Activated T-cell treated with anti-CD3 and anti-CD28 coated beads for 4 hours (primary cell): ENCODE results near the gene HDGFL1.

Experiments
- DNase-seq: peaks from one replicate; pipeline ENCODE4 v3.0.0-alpha.2; 2020

The HDGFL1 gene

DNA sequence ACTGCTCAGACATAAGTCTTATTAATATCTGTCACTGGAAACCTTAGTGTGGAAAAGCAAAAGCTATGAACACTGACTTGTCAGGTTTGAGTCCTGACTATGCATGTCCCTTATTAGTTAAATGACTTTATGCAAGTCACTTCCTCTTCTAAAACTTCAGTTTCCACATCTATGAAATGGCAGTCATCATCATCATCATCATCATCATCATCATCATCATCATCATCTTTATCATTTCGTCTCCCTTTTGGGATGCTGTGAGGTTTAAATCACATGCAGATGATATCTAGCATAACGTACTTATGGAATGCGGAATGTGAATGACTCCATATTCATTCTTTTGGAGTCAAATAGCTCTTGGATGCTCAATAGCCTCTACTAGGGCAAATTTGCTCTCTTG is 24.5 kb downstream of the HDGFL1 start:
- DNase-seq, result no peak

DNA sequence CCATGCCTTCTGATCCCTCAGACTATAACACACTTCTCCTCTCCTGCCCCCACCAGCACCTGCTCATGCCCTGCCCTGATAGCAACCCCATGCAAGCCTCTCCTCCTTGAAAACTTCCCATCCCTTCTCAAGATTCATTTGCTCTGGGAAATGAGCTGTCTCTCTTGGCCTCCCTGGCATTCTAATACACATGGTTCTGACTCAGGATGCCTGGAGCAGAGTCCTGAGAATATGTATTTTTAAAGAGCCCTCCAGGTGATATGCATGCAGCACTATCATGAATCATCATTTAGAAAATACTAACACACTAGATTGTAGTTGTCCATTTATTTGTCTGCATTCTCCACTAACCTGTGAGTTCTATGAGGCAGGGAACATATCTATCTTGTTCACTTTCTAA is 26.6 kb downstream of the HDGFL1 start:
- DNase-seq, result no peak

DNA sequence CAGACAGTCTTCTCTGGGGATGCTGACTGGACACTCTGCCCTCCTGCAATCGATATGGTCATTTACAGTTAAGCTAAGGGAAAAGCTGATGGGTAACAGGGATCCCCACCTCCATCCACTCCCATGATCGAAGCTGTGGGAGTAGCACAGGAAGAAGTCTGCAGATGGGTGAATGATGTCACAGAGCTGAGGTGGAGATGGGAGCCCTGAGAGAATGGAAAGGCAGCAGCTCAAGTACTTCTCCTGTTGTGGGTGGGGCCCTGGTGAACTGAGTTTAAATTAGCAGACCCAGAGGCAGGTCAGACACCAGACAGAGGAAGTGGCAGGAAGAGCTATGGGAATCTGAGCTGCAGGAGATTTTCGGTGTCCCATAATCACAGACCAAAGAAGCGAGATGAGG is 29.0 kb downstream of the HDGFL1 start:
- DNase-seq, result no peak

DNA sequence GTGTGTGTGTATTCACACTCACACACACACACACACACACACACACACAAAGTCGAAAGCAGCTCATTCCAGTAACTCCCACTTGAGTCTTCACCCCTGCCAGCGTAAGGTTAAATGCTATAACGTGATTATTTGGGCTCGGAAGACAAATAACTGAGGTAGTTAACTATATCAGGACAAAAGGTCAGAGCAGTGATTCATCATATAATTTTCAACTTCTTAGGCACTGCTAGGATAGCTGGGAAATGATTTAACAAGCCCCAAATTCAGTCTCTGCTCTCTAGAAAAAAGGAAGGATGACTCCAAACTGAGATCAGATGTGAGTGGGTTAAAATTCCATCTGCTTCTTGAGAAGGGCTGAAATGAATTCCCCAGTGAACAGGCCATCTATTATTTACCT is 30.7 kb downstream of the HDGFL1 start:
- no peak for DNase-seq

DNA sequence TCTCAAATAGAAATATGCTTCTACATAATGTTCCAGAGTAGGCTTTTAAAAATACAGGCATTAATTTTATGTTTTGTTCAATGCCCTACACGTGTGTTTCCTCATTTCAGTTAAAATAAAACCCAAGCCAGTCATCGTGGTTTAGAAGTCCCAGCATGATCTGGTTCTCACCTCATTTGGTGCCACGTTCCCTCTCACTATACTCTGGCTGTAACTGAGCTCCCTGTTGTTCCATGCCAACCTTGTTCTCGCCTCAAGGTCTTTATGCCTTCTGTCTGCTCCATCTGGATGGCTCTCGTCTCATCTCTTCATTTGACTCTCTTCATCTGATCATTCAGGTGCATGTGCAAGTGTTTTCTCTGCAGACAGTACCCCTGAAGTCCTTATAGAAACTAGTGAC is 32.6 kb downstream of the HDGFL1 start:
- DNase-seq, result no peak

DNA sequence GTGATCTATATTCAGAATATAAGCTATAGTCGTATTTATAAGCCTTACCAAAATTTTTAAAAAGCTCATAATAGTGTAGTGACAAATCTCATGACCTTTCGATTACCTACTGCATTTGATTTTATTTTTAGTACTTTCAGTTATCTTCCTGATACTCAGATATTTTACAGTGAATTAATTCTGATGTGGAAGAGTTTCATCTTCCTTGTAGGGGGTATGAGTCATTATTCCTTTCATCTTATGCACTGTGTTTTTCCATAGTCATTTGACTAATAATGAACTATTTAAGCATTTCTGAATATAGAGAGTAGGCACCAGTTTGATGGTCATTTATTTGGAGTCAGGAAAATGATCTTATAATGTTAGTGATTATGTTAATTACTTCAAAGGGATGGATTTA is 36.4 kb downstream of the HDGFL1 start:
- no peak for DNase-seq

DNA sequence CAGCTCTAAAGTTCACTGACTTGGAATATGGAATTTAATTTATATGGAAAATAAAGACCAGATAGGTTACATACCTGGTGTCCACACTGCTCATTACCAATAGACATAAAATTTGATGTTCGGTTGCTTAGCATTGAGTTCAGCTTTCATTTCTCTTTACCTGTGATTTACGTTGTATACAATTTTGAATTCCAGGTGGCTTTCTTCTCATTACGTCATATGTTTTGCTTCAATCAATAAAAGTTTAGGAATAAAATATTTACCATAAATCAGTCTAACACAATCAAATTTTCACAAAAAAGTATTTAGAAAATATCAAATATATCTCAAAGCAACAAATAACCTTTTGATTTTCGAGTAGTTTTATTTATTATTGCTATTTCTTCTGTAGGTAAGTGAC is 40.8 kb downstream of the HDGFL1 start:
- no peak for DNase-seq

DNA sequence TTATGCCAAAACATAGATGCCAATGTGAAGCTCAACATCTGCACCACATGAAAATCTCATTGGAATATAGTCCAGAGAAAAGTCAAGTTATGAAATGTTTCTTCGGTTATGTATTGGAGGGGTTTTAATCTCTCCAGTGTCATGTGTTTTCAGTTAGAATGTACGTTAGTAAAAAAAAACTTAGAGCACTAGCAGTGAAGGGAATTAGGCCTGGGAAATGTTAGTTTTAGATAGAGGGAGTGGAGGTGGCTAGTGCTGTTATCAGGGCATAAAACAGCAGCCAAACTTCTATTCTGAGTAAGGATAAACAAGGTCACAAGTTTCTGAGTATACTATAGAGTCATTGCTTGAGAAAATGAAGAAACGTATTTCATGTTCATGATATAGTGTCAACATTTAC is 42.9 kb downstream of the HDGFL1 start:
- DNase-seq, result no peak

DNA sequence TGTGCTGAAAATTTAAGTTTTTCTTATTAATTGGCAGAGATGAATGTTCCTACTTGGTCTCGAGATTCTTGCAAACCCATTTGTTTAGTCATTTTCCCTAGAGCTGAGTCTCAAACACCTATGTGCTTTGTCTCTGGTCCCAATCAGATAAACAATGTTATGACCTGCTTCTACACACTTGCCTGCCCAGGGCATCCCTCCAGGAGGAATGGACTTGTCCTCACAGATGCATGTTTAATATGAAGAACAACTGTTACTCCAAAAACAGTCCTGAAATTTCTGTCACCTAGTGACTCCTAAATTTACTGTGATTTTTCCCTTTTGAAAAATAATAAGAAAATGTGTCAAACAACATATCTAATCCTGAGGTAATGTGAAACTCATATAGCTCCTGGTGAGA is 43.7 kb downstream of the HDGFL1 start:
- no peak for DNase-seq

DNA sequence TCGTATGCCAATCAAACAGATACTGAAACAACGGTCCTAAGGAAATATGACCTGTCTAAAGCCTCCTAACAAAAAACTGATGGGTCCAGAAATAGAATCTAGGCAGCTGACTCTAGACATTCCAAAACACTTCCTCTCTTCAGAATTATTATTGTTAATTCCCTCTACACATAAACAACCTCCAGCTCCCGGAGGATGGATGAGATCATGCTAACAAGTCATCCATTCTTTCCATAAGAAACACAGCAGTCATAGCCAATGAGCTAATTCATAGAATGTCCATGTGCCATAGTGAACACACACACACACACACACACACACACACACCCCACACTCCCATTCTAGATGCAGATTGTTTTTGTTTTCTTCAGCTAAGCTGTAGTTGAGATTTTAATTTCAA is 44.3 kb downstream of the HDGFL1 start:
- DNase-seq, result no peak

DNA sequence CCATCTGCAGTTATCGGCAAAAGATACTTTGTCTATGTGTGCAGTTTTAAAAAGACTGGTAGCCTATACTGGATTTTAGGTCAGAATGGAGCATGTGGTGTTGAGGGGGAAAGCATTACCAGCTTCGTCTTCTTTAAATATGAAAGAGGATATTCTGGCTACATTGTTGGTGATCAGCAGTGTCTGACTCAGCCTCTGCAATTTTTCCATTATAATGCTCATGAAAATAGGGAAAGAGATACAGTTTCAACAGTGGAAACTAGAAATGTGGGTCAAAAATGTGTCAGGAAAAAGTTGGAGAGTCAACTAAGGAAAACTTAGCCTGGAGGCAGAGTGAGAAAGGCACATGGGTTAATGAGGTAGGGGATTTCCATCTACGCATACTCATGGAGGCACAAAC is 45.2 kb downstream of the HDGFL1 start:
- DNase-seq, result no peak

DNA sequence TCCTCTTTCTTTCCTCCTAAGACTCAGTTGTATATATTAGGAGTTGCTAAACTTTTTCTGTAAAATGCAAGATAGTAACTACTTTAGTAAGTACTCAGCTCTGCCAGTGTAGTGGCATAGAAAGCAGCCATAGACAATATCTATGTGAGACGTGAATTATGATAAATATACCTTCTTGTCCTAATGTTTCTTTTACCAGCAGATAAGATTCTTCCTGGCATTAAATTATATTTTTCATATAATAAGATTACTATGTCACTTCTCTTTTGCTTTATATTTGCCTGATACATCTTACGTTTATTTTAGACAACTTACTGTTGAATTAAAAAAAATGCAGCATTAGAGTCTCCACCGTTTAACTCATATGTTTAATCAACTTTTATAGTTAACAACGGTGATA is 51.7 kb downstream of the HDGFL1 start:
- DNase-seq, result no peak
